WTC11 (cell line): ENCODE measurements around the gene MFSD2A.

ENCODE experiments used
- ATF2 ChIP-seq: sonication (generic); formaldehyde crosslinking; IDR thresholded peaks from 2 replicates; pipeline ENCODE4 v1.8.1; 2022; ENCODE audit warnings: low read depth, missing genetic modification reagents, borderline replicate concordance
- ATF6 ChIP-seq: sonication (generic); formaldehyde crosslinking; IDR thresholded peaks from 2 replicates; pipeline ENCODE4 v1.8.1; 2023; ENCODE audit warnings: mild to moderate bottlenecking, missing genetic modification reagents
- CBFB ChIP-seq: sonication (generic); formaldehyde crosslinking; IDR thresholded peaks from 2 replicates; pipeline ENCODE4 v1.8.1; 2022; ENCODE audit warnings: mild to moderate bottlenecking, low read depth, missing genetic modification reagents
- E2F1 ChIP-seq: sonication (generic); formaldehyde crosslinking; IDR thresholded peaks from 2 replicates; pipeline ENCODE4 v1.8.0; 2022; ENCODE audit warnings: mild to moderate bottlenecking, missing genetic modification reagents
- MAX ChIP-seq: sonication (generic); formaldehyde crosslinking; IDR thresholded peaks from 2 replicates; pipeline ENCODE4 v1.8.0; 2022; ENCODE audit warnings: mild to moderate bottlenecking, missing genetic modification reagents
- NFE2L1 ChIP-seq: sonication (generic); formaldehyde crosslinking; IDR thresholded peaks from 2 replicates; pipeline ENCODE4 v1.8.1; 2023; ENCODE audit warnings: missing genetic modification reagents
- TEAD4 ChIP-seq: sonication (generic); formaldehyde crosslinking; IDR thresholded peaks from 2 replicates; pipeline ENCODE4 v1.8.0; 2022; ENCODE audit warnings: mild to moderate bottlenecking, missing genetic modification reagents
- USF1 ChIP-seq: sonication (generic); formaldehyde crosslinking; IDR thresholded peaks from 2 replicates; pipeline ENCODE4 v1.8.0; 2022; ENCODE audit warnings: mild to moderate bottlenecking, missing genetic modification reagents
- TF ChIP-seq, protein P1 (sequence below): fragments of 200-600 bp; IDR thresholded peaks from 2 replicates; pipeline ENCODE4 v1.8.0; 2022; ENCODE audit warnings: antibody characterized with exemption

- TF ChIP-seq NFE2L1 (CRISPR knock-in tag): no peak
- TF ChIP-seq USF1 (CRISPR knock-in tag): no peak
- TF ChIP-seq TEAD4: no peak
- TF ChIP-seq, protein P1, sequence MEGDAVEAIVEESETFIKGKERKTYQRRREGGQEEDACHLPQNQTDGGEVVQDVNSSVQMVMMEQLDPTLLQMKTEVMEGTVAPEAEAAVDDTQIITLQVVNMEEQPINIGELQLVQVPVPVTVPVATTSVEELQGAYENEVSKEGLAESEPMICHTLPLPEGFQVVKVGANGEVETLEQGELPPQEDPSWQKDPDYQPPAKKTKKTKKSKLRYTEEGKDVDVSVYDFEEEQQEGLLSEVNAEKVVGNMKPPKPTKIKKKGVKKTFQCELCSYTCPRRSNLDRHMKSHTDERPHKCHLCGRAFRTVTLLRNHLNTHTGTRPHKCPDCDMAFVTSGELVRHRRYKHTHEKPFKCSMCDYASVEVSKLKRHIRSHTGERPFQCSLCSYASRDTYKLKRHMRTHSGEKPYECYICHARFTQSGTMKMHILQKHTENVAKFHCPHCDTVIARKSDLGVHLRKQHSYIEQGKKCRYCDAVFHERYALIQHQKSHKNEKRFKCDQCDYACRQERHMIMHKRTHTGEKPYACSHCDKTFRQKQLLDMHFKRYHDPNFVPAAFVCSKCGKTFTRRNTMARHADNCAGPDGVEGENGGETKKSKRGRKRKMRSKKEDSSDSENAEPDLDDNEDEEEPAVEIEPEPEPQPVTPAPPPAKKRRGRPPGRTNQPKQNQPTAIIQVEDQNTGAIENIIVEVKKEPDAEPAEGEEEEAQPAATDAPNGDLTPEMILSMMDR: no peak
- TF ChIP-seq MAX (CRISPR knock-in tag): no peak
- no peak for TF ChIP-seq CBFB (CRISPR knock-in tag)
- no peak for TF ChIP-seq ATF6 (CRISPR knock-in tag)
- no peak for TF ChIP-seq E2F1 (CRISPR knock-in tag)
- no peak for TF ChIP-seq ATF2
Measured at GRCh38 chr1:39996396-39997004, 41.6 kb downstream of the MFSD2A start.
